CD4-positive, alpha-beta T cell treated with Interleukin-17A for 1 hour (primary cell): ENCODE results near the gene TIMM13.

Experiments
- DNase-seq: peaks from one replicate; pipeline ENCODE4 v3.0.0-alpha.2; 2020

Gene TIMM13

DNA sequence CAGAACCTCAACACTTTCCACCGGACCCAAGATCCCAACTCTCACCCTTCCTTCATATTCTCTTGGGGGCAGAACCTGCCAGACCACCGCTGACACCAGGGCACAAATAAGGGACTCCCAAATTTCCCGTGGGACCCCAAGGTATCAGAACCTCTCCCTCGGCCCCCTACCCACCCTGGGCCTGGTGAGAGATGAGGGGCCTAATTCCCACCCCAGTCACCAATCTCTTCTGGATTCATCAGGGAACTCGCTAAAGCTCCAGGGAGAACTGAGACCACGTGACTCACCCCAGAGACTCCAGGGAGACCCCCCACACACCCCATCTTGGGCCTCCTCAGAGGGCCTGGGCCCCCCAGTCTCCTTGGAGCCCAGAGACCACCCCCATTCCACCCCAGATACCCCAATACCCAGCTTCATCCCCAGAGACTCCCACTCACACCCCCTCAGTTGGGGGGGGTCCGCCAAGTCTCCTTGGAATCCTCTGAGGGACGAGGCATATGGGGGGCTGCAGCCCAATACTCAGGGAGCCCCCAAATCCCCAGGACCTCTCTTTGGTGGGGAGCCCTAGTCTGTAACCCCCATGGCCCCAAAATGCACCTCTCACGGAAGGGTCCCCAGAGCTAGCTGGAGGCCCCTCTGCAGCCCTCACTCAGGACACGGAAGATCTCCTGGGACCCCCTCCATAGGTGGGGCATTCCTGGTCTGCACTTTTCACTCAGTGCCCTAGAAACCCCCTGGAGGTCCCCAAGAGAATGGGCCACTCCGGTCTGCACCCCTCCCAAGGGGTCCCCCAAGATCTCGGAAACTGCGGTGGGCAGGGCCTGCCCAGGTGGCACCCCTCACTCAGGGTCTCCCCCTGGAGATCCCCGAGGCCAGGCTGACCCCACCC, 27.8 kb upstream of the TIMM13 start:
- no peak for DNase-seq

GRCh38 chr19:2454199-2454961, 27.0 kb upstream of the TIMM13 start:
- no peak for DNase-seq

- DNase-seq: no peak
These were observed 26.1 kb upstream of the TIMM13 start for GRCh38 chr19:2453431-2454025.

DNA sequence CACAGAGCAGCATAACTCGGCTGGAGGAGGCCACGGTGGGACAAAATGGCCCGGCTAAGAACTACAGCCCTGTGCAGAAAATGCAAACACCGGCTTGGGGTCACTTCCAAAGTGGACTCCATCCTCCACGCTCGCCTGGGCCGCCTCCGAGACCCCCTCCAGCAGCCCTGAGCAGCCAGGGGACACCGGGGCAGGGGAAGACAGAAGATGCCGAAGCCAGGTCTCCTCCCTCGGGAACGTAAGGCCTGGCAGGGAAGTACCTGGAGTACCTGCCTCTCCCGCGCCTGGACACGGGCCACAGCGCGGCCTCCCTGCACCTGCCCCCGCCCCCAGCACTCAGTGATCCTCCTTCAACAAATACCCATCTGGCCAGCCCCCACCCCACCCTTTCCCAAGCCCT, 24.4 kb upstream of the TIMM13 start:
- DNase-seq: no peak

- DNase-seq: no peak
These were observed 23.8 kb upstream of the TIMM13 start for GRCh38 chr19:2451138-2451537.

GRCh38 chr19:2449019-2449418, 21.6 kb upstream of the TIMM13 start:
- DNase-seq: no peak

GRCh38 chr19:2446381-2446780, 19.0 kb upstream of the TIMM13 start:
- peak; percentile 15 for DNase-seq

- no peak for DNase-seq
These were observed 17.0 kb upstream of the TIMM13 start for GRCh38 chr19:2444251-2445002.

DNA sequence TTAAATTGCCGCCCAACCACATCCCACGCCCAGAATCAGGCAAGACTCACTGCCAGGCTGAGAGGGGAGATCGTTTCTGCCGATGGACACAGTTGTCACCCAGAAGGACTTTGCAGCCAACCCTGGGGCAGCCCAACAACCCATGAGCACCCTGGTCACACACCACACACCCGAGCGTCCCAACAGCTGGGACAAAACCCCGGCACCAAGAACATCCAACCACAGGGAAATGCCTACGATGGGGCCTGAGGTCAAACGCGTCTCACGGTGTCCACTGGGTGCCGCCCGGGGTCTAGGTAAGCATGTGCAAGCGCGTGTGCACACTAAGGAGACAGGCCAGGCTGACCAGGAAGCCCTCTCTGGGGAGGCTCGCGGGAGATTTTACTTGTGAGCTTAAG, 16.4 kb upstream of the TIMM13 start:
- DNase-seq: no peak

DNA sequence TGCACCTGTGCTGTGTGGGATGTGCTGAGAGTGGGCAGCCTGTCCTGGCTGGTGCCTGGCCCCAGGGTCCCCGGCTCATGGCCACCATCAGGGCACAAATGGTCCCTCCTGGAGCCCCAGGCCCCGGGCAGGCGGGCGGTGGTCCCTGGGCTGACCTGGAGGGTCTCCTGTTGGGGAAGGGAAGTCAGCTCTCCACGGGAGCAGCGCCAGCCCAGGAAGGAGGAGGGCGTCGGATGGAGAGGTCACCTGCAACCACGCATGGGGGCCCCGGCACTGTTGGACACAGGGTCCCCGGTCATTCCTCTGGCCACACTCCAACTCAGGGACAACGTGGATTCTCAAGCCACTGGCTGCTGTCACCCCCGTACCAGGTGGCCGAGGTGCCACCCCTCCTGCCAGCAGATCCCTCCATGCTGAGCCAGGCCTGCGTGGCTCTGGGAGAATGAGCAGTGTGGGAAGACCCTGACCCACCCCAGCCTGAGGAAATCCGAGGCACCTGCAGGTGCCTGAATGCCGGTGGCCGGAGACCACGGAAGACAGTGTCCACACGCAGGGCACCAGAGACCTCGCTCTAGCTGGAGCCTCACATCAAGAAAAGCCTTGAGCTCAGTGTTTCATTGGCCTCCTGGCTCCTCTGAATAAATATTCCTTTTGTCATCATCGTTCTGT, 15.9 kb upstream of the TIMM13 start:
- DNase-seq: no peak

- no peak for DNase-seq
These were observed 13.8 kb upstream of the TIMM13 start for GRCh38 chr19:2441096-2441752.

- no peak for DNase-seq
These were observed 13.1 kb upstream of the TIMM13 start for GRCh38 chr19:2440515-2440914.

DNA sequence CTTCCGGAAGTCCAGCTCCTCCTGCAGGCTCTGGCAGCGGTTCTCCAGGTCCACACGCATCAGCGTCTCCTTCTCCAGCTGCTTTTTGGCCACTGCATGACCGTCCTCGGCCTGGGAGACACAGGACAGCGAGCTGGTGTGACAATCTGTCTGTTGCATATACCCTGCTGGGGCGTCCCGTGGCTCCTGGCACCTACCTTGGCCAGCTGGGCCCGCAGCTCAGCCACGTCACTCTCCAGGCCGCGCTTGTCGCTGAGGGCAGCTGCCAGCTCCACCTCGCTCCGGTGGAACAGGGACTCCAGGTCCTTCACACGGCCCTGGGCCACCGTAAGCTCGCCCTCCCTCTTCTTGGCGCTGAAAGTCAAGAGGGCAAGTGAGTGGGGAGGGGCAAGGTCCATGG, 10.8 kb upstream of the TIMM13 start:
- no peak for DNase-seq

DNA sequence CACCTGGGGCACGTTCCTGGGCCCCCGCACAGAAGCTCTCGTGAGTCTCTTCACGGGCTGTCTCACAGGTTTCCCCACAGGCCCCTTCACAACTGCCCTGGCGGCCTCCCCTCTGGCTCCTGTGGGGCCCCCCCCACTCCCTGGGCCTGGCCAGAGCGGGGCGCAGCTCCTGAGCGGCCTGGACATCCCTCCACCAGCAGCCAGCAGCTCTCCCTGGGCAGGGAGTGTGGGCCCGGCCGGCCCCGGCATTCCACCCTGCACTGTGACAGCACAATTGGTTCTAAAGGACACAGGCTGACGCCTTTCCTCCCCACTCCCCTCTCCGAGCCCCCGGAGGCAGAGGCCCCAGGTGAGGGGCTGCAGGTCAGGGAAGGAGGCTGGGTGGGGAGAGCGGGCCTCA, 9.5 kb upstream of the TIMM13 start:
- no peak for DNase-seq

GRCh38 chr19:2436384-2436783, 9.0 kb upstream of the TIMM13 start:
- no peak for DNase-seq

GRCh38 chr19:2434721-2435265, 7.4 kb upstream of the TIMM13 start:
- no peak for DNase-seq

DNA sequence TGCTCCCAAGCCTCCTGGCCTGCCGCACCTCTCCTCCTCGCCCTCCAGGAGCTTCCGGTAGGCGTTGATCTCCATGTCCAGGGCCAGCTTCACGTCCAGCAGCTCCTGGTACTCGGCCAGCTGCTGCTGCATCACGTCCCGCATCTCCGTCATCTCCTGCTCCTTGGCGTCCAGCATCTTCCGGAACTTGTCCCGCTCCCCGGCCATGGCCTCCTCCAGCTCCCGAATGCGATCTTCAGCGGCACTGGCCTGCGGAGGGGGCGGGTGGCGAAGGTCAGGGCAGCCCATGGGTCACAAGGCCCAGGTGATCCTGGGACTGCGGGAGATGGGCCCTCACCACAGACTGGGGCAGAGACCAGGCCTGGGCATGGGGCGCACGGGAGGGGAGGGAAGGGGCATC, 6.9 kb upstream of the TIMM13 start:
- DNase-seq: no peak

DNA sequence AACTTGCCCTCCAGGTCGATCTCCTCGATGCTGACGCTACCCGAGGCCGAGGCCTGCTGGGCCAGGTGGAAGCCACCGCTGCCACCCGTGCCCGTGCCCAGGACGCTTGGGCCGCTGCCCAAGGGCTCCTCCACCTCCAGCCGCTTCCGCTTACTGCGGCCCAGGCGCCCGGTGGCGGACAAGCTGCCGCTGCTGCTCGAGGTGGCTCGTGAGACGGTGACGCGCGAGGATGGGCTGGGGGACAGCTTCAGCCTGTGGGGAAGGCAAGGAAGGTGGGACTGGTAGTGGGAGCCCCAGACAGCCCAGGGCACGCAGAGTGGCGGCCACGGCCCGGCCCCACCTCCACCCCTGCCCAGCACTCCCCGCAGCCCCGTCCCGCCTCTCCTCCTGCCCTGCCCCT, 6.5 kb upstream of the TIMM13 start:
- no peak for DNase-seq

GRCh38 chr19:2432131-2432848, 4.9 kb upstream of the TIMM13 start:
- DNase-seq: no peak

DNA sequence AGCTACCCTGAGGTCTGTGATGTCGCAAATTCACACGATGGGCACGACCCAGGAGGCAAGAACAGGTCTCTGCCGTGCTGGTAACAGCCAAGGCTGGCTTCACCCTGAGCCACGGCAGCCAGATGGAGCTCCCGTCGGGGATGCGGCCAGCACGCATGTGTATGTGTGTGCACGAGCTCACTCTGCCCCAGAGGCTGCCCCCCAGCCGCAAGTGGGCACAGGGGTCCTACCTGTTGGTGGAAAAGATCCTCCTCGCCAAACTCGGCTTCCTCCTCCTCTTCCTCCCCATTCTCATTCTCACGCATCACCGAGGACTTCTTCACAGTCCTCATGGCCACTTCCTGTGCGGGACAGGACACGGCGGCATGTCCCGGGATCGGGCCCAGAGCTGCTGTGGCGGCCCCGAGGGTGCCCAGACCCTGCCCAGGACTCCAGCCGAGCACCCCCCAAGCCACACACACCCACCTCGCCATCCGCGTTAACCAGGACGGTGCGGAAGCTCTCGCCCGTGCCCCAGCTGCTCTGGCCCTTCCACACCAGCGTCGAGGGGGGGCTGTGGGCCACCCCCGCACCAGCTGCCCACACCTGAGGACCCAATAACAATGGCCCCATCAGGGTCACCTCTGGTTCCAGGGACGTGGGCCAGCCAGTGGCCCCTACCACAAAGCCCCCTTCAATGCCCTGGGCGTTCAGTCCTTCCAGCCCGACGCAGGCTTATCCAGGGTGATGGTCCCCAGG, 4.1 kb upstream of the TIMM13 start:
- DNase-seq: no peak
